Stimulated activated CD8-positive, alpha-beta memory T cell treated with anti-CD3 and anti-CD28 coated beads, Interleukin-4, amount 100 ng/mL, for 1 hour (primary cell): Measurements from ENCODE around the gene XPNPEP3.

Experiments
- DNase-seq, 2 donors: peaks; one replicate each; pipeline ENCODE4 v3.0.0-alpha.2; 2020; ENCODE audit warnings: low read depth in 2 of 2, low spot score in 1 of 2

XPNPEP3 gene

DNA sequence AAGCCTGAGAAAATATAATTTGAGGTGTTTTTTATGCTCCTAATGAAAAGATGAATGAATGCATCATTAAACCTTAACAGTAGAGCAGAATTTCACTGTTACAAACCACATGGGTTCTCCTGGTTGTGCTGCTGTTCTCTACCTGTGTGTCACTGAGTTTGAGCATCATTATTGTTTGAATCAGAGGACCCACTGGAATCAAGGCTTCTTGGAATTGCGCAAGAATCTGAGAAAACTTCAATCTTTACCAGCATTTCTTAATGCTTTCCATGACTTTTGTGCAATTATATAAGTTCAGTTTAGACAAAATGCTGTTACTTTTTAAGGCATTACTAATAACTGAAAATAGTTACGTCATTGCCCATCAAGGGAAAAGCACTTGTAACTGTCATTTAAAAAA is 75.4 kb downstream of the XPNPEP3 start:
- DNase-seq = no peak

DNA sequence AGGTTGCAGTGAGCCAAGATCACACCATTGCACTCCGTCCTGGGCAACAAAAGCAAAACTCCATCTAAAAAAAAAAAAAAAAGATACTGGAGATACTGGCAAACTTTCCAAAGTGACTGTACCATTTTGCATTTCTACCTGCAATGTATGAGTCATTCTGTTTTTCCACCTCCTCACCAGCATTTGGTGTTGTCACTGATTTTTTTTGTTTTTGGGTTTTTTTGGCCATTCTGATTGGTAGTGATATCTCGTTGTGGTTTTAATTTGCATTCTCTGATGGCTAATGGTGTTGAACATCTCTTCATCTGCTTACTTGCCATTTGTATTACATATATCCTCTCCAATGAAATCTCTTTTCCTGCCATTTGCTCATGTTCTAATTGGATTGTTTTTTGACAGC is 82.3 kb downstream of the XPNPEP3 start:
- no peak for DNase-seq

DNA sequence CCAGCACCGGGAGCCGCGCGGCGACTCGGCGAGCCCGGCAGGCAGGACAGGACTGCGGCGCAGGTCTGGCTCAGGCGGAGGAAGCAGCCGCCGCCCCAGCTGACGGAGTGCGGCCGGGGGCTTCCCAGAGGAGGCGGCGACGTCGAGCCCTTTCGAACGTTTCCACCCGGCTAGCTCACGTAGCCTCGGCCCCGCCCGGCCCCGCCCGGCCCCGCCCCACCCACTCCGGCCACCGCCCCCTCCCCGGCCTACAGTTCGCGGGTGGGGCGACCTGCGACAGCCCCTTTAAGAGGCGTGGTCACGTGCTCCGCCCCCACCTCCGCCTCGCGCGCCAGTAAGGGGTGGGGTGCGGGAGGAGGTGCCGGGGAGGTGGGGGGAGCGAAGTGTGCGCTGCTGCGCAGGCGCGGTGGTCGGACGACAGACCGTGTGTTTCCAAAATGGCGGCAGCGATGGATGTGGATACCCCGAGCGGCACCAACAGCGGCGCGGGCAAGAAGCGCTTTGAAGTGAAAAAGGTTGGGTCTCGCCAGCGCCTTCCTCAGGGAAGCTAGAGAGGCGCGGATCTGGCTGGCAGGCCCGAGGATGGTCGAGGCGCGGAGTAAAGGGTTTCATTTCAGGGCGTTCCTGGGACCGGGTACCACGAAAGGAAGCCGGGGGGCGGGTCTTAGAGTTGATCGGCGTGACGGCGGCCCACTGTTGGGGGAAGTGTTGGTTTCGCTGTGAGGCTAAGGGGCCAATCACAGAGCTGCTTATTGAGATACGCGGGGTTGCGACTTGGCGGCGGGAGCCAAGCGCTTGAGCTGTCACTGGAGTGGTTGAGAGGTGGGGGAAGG is 94.2 kb downstream of the XPNPEP3 start, which contains the start of gene RBX1:
RBX1 (plus strand) TSS at position 417 of the 833 bp plus-strand sequence; CDS start at position 438, 21 bp downstream.
- peak; percentile 98 for DNase-seq

DNA sequence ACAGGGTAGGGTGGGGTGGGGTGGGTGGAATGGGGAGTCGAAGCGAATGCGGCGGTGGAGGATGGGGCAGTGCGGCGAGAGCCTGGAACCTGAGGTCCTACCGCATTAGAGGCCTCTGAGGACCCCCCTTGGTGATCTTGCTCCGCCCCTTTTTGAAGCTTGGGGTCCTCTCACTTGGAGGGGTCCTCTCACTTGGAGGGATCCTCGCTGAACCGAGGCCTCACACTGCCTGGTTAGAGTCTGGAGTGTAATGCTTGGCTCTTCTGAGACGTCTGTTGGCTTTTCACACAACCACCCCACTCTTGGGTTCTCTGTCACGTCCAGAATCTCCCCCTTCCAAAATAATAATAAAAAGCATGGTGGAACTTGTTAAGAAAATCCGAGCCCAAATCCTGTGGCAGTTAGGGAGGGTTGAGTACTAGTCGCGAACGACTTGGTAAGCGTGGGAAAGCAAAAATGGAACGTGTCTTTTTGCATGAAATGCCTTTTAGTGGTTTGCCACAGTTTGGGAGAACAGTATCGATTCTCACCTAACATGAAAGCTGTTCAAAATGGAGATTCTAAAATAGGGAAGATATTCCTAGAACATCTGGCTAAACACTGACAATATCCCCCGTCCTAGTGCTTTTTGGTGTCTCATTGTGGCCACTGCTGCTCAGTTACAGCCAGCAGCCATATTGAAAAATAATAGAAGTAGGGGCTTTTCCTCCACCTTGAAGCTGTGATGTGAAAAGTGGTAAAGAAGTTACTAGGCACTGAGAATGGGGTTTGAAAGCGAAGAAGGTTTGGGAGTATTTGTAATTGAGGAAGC is 95.1 kb downstream of the XPNPEP3 start:
- DNase-seq = no peak

DNA sequence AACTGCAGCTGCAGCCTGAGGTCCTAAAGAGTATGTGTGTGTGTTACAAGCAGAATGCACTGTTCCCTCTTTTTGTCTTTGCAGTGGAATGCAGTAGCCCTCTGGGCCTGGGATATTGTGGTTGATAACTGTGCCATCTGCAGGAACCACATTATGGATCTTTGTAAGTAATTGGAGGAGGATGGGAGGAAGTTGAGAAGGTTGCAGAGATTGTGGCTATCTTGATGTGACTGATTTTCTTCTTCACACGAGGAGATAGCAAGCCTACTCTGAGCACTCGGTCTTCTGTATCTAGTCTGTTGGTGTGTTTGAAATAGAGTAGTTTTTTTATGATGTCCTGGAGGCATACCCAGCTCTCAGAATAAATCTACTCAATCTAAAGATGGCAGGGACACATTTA is 96.5 kb downstream of the XPNPEP3 start:
- no peak for DNase-seq

DNA sequence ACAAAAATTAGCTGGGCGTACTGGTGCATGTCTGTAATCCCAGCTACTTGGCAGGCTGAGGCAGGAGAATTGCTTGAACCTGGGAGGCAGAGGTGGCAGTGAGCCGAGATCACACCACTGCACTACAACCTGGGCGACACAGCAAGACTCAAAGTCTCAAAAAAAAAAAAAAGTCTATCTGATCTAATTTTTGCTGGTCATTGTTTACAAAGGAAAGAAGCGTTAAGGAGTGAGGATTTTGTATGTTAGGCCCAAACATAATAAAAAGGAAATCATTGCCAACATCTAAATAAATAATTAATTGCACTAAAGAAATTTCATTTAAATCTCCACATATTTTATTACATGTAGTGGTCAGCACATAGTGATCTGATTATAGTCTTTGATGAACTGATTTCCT is 97.2 kb downstream of the XPNPEP3 start:
- no peak for DNase-seq

DNA sequence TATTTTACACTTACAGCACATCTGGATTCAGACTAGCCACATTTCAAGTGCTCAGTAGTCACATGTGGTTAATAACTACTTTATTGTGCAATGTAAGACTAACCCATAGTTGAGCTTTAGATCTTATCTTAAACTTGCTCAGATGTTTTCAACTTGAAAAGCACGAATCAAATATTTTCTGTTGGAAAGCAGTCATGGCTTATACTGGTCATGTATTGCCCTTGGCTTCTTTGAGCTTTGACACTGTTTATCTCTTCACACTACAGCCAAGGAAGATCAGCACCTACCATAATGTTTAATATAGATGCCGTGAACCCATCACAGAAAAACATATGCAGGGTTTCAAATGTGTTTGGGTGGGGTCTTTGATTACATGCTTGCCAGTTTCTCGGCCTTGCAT is 98.6 kb downstream of the XPNPEP3 start:
- DNase-seq = no peak

DNA sequence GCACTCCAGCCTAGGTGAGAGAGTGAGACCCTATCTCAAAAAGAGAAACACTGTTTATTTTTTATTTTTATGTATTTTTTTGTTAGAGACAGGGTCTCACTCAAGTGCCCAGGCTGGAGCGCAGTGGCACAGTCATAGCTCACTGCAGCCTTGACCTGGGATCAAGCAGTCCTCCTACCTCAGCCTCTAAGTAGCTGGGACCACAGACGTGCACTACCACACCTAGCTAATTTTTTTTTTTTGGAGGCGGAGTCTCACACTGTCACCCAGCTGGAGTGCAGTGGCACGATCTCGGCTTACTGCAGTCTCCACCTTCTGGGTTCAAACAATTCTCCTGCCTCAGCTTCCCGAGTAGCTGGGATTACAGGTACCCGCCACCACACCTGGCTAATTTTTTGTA is 100.7 kb downstream of the XPNPEP3 start:
- no peak for DNase-seq

DNA sequence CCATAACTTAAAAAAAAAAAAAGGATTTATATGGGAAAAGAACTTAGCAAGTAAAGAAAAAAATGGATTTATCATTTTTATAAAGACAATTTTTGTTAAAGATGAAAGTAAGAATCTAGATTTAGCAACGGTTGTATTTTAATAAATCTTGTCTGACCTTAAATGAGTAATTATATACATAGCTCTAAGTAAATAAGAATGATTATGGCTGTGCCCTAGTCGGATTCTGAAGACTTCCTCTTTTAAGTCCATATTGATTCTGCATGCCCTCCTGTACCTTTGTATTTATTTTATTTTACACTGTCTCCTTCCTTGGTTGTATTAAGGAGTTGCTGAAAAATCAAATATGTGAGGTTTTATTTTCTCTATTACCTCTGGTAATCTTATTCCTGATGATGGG is 101.4 kb downstream of the XPNPEP3 start:
- no peak for DNase-seq

DNA sequence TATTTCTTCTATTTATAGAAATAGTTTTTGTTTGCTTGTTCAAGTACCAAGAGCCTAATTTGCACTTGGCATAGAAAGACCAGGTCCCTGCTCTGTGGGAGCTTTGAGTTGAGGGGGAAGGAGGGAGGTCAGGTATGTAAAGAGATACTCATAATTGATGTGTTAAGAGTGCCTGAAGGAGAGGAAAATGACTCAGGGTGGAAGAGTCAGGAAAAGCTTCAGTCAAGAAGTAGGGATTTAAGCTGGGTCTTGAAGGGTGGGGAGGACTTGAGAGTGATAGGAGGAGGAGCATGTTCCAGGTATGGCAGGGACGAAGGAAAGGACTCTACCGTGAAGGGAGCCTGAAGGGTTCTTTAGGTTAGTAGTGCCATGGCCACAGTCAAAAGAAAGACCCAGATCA is 103.2 kb downstream of the XPNPEP3 start:
- DNase-seq = no peak

DNA sequence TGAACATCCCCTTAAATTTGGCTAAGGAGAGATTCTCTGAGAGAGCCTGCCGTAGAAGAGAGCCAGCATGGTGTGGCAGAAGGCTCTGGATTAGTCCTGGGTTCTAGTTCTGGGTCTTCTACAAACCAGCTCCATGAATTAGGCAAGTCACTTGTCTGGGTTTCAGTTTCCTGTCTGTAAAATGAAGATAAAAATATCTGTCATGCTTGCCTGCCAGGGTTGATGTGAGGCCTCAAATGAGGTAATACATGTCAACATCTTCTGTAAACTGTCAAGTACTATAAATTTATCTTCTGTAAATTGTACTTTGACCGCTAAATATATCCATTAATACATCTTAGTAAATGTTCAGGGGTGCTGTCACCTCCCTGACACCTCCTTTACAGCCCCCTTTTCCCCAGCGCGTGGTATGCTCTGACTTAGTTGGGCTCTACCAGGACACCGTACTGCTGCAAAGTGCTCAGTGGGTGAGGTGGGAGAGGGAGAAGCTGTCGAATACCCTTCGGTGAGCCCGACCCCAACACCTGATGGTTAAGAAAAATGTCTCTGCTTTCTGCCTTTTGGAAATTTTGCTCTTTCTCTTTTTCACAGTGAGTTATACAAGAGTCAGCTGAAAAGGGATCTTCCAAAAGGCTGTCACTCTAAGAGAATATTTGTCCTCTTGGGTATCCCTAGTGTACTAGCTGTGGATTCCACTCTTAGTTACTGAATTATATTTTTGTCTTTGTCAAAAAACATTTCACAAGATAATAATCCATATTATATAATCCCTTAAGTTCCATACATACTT is 109.2 kb downstream of the XPNPEP3 start:
- DNase-seq = no peak

DNA sequence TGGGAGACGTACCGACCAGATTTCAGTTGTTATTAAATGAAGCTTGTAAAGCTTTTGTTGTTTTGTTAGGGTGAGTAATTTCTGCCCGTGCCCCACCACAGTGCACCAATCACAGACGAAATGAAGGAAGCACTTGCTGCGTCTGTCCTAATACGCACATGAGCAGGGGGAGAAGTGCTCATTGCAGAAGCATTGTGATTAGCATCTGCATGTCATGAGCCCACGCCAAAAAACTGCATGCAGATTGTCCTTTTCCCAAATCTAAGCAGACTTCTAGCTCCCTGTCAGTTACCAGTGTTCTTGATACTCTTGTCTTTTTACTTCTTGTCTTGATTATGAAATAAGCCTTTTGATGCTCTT is 109.8 kb downstream of the XPNPEP3 start:
- DNase-seq = no peak

DNA sequence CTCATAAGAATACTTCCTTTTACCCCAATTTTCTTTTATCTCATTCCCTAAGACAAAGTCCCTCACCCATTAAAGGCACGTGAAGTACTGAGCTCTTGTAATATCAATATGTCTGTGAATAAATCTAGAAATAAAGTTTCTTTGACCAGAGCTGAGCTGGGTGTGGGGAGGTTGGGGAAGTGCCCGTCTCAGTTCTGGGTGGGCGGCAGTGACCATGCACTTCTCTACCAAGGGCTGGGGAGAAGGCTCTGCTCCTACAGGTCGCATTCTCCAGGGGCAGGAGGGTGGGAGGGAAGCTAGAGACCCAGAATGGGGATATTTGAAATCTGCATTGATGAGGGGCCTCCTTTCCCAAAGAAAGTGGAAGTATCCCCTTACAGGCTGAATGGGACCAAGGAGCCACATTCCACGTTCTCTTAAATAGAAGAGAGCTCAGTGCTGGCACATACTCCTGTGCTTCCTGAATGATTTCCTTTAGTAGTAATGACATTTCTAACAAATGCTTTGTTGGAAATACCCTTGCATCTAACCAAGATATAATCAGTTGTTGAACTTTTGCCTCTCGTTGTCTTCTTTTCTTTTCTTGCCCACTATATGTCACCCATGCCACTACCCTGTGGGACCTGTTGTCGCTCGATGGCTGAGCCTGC is 110.3 kb downstream of the XPNPEP3 start:
- no peak for DNase-seq

DNA sequence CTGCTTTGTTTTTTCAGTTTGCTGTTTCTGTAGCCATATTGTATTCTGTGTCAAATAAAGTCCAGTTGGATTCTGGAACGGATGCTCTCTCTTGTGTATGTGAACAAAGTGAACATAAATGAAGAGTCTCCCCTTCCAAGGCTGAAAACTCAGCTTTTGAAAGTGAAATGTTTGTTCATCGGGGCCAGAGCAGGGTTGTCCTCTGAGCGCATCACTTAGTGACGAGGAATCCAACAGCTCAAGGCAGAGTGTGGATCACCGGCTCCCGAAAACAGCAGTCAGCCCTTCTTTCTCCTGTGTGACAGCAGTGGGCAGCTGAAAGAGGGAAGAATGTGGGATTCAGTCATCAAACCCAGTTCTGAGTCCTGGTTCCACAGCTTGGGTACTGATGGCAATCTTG is 115.6 kb downstream of the XPNPEP3 start:
- no peak for DNase-seq

DNA sequence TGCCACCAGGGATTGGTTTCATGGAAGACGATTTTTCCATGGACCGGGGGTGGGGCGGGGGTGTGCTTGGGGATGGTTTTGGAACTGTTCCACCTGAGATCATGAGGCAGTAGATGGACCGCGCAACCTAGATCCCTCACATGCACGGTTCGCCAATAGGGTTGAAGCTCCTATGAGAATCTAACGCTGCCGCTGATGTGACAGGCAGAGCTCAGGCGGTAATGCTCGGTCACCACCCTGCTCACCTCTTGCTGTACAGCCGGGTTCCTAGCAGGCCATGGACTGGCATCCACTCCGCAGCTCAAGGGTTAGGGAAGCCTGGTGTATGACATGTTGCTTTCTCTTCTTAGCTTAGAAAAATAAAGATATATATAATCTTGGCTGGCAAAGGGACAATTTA is 116.2 kb downstream of the XPNPEP3 start:
- DNase-seq = no peak

DNA sequence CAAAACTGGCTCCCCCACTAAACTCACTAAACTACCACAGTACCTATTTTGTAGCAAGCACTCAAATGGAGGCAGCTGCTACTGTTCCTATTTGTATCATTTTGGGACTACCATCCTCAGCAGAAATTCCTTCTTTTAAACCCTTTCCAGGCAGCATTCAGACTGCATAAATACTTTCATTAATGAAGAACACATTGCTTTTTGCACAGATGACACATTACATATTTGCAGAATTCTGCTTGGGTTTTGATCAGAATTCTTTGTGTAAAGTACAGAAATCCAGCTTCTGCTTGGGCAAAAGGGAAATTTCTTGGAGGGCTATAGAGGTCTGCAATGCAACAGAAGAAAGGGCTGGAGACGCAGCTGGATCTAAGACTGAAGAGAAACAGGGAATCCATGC is 118.4 kb downstream of the XPNPEP3 start:
- no peak for DNase-seq

DNA sequence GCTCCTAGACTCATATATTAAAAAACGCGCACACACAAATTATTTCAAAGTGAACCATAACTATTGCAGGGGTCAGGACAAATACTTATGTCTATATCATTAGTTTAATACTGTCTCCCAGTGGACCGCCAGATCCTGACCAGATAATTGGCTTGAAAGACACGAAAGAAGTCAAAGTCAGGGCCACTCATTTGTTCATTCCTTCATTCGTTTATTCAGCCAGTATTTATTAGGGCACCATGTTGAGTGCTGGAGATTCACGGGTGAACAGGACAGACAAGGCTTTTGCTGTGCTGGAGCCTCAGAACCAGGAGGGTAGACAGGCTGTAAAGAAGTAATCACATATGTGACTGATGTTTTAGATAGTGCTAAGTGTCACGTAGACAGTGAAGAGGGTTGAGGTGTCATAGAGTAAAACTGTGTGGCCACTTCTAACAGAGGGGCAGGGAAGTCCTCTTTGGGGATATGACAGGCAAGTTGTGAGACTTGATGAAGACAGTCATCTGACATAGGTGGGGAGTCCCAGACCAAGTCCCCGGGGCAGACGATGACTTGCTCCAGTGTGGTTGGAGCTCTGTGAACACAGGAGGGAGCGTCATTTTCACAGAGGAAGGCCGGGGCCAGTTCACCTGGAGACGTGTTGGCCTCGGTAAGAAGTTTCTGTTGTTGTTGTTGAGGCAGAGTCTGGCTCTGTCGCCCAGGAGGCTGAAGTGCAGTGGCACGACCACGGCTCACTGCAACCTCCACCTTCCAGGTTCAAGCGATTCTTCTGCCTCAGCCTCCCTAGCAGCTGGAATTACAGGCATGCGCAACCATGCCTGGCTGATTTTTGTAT is 120.1 kb downstream of the XPNPEP3 start:
- DNase-seq = no peak

DNA sequence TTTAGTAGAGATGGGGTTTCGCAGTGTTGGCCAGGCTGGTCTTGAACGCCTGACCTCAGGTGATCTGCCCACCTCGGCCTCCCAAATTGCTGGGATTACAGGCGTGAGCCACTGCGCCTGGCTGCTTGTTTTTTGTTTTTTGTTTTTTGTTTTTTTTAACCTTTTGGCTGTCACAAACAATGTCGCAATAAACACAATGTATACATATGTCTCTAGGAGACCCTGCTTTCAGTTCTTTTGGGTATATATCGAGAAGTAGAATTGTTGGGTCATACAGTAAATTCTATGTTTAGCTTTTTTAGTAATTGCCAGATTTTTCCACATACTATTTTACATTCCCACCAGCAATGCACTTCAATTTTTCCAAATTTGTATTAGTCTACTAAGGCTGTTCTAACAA is 122.2 kb downstream of the XPNPEP3 start:
- no peak for DNase-seq

DNA sequence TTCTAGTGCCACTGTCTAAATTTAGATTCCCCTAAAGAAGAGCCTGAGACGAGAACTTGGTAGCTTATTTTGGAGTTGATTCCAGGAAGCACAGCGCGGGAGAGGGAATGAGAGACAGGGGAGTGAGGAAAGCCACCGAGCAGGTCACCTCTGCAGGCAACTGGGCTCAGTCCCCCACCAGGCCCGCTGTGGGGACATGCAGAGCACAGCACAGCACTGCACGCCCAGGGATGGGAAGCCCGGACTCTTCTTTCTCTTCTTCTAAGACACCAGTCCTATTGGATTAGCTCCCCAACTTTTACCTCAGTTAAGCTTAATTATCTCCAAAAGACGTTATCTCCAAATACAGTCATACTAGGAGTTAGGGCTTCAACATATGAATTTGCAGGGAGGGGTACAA is 122.9 kb downstream of the XPNPEP3 start:
- no peak for DNase-seq
